HG02588 (cell line): ENCODE results near the gene DUSP10.

Experiments
- ATAC-seq: cut with Tn5 transposase; IDR thresholded peaks from one replicate; pipeline ENCODE4 v1.9.1; 2021; ENCODE audit warnings: mild to moderate bottlenecking, moderate library complexity; ENCODE audit not compliant: unreplicated experiment

Gene DUSP10

DNA sequence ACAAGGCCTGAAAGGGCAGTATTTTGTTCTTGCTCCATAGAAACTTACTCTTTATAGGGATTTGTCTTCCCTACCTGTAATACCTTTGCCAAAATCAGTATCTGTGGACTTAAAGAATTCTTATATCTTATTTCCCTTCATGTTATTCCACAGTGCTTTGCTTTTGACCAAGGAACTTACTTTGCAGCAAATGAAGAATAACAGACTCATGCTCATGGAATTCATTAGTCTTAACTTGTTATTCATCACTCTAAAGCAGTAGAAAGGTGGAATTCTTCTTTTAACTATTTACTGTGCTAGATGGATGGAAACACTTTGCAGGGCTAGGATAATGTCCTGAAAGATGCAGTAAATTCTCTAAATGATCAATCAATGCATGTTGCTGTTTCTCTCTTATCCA, 45.9 kb downstream of the DUSP10 start:
- no peak for ATAC-seq

GRCh38 chr1:221695301-221695700, 46.6 kb downstream of the DUSP10 start:
- no peak for ATAC-seq

GRCh38 chr1:221694109-221694508, 47.8 kb downstream of the DUSP10 start:
- no peak for ATAC-seq

GRCh38 chr1:221693087-221693486, 48.8 kb downstream of the DUSP10 start:
- no peak for ATAC-seq

DNA sequence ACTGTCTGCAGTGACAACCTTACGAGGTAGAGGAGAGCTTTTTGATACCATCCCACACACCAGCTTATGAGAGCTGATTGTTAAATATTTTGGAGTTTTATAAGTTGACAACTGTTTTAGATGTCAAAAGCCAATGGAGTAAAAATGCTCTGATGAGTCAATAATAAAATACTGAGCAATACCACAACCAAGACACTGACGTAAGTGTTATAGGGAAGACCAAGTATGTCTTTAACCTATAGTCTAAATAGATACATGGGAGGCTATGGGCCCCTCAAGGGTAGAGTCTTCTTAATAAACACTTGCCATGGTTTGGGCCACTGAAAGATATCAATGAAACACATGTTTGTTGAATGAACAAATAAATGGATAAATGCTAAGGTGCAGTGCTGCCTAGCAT, 49.2 kb downstream of the DUSP10 start:
- ATAC-seq = peak; percentile 45

GRCh38 chr1:221691261-221691660, 50.6 kb downstream of the DUSP10 start:
- no peak for ATAC-seq

GRCh38 chr1:221690858-221691257, 51.0 kb downstream of the DUSP10 start:
- ATAC-seq = no peak

DNA sequence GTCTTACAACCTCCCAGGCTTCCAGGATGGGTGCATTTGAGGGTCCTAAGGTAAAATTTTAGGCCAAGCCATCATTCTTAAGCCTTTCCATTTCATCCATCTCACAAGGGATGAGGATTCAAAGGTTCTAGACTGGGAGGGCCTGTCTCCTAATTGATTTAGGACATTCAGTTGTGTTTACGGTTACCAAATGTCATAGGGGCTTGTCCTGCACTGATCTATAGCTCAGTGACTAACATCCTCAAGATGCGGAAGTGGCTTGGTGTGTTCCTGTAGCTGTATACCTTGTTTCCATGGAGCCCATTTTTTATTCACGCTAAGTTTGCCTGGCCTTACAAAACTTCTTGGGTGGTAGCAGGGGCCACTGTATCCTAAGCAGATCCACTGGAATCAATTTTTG, 52.8 kb downstream of the DUSP10 start:
- ATAC-seq = no peak

DNA sequence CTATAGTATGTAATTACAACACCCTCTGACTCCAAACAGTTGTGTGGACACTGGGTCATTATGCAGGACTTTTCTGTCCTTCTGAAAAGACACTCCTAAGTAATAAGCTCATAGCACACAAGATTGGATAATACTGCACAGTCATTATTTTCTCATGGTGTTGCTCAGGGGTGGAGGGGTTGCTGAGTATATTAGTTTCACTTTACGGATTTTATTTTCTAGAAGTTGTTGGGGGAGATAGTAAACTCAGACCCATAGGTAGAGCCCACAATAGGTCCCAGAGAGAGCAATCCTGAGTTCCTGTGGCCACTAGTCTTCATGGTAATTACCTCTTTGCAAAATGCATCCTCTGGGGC, 53.4 kb downstream of the DUSP10 start:
- no peak for ATAC-seq

DNA sequence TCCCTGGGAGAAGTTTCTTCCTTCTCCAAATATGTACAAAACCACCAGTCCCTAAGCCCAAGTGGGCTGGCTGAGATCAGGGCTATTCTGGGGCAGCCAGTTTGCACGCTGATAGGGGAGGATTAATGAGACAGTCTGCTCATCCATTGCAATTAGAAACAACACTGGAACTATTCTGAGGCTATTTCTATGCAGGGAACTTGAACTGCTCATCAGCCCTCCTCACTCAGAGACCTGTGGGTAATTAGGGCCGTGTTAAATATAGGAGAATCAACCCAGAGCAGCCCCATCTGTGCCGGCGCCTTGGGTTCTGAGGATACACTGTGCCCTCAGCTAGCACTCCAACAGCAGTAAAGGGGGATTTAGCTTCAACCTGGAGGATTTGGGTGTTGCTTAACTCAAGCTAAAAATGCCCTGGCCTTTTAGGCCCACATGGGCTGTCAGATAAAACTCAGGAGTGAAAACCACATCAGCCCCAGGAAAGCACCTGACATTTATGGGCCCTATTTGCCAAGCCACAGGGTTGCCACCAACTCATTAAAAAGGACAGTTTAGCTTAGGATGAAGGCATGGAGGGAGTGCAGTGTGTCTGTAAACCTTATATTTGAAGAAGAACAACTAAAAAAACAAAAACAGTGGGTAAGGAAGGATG, 53.9 kb downstream of the DUSP10 start:
- no peak for ATAC-seq

DNA sequence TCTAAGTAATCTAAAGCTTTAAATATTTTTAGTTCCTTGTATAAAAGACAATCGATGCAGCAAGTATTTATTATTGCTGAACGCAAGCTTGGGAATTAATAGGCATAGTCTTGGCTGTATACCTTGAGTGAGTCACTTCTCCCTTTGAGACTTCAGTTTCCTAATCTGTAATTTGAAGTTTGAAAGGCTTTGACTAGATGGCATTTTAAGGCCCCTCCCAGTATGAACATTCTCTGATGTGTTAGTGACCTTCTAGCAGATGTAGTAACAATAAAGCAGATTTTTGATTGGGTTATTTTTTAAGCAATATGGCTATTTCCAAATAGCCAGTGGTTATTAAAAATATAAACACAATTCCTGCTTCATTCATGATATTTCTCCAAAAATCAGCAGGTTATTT, 58.2 kb downstream of the DUSP10 start:
- no peak for ATAC-seq

DNA sequence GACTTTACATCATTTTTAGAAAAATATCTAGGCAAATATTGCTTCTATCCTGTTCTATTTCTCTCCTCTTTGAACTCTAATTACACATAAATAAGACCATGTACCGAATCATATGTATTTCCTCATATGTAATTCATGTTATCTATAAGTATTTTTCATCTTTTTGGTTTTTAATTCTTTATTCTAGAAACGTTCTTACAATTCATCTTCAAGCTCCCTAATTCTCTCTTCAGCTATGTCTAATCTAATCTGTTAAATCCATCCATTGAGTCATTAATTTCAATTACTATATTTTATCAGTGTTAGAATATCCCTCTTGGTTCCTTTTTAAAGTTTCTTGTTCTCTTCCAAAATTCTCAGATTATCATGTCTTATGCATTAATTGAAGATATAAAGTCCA, 61.8 kb downstream of the DUSP10 start:
- ATAC-seq = no peak

- no peak for ATAC-seq
These were observed 63.9 kb downstream of the DUSP10 start for GRCh38 chr1:221678014-221678413.

DNA sequence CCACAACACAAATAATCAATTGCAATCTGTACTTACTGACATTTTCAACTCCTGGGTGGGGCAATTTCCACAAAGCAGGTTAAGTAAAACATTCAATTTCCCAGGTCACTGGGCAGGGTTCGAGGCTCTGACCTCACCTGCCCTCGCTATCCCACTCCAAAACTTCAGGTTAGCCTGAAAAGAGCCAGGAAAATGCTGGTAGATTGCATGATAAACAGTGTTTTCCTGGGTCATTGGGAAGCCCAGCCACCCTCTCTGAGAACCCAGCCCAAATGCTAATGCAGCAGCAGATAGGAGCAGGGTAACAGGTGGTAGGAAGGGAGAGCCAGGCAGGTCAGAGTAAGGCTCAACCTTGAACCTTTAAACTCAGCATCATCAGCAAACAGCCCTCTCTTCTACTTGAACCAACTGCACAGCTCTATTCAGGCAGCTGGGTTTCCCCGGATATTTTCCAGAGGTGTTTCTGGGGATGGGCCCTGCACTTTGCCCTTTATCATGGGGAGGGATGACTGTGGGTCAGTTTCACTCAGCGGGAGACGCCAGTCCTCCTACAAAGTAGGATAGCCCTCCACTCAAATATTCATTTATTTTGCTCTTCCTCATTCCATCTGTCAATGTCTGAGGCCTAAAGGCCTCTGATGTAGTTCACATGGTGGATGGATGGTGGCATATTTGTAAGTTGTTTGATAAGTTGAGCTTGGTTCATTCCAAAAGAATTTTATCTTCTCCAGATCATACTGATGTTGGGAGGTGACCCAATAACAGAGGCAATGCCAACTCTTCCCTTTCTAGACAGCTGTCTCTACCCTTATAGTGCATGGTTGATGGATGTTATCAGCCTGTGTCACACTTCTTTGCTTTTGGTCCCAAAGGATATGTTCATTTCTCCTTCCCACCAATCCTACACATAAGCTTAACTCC, 65.7 kb downstream of the DUSP10 start:
- no peak for ATAC-seq

- ATAC-seq = no peak
These were observed 68.9 kb downstream of the DUSP10 start for GRCh38 chr1:221672965-221673364.

DNA sequence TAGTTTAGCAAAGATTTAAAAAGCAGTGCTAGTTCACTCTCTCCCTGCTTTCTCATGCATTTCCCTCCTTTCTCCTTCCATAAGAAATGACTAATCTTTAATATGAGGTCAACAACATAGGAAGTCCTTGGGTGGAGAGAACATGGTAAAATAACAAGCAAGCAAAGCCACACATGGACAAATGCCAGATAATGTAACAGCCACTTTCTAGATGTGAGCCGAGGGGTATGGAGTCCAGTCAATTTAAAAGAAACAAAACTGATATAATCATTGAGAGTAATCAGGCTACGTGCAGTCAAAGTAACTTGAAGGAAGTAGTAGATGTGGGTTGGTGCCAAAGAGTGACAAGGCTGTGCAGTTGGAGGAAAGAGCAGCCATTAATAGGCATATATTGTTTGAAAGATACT, 69.6 kb downstream of the DUSP10 start:
- no peak for ATAC-seq

GRCh38 chr1:221670081-221670480, 71.8 kb downstream of the DUSP10 start:
- no peak for ATAC-seq

DNA sequence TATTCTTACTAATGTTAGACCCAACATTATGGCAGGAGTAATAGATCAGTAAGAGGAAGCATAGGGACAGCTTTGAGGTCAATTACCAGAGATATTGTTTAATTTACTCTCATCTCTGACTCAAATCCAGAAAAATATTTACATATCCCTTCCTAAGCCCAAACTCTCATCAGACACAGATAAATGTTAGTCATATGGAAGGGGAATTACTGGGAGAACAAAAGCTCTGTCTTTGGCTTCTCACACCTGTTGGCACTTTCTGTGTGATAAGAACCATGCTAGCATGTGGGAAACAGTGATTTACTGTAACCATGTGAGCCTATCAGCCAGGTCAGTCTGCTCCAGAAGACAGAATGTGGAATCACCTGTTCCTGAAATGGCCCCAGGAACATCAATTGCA, 72.4 kb downstream of the DUSP10 start:
- ATAC-seq = no peak

DNA sequence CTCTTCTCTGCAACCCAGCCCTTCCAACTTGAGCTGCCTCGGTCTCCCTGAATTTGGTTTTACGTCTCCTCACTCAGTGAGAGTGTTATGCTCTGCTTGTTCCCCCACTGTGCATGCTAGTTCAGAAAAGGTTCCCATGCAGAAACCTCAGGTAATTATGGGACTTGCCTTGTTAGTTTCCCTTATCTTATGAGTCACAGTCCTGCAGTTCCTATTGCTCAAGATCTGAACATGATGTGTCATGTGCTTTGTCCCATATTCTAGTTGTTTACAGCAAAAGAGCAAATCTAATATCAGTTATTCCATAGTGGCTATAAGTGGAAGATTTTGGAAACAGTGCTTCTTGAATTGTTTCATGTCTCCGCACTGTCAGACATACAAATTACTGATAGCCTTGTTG, 74.4 kb downstream of the DUSP10 start:
- peak; percentile 89 for ATAC-seq

DNA sequence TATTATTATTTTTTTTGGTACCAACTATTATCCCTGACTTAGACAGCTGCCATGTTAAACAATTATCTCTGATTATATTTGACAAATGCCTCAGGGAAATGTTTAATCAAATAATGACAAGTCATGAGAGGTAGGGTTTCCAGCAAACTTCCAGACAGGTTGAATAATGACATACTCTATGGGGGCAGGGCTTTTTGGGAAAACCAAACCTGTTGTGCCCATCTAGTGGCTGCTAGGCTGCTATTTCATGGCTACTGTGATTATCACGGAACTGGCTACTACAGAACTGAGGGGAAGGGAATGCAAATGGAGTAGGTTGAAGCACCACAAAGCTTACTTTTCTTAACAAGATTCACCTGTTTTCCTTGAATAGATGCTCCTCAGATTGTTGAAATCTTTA, 77.6 kb downstream of the DUSP10 start:
- no peak for ATAC-seq

DNA sequence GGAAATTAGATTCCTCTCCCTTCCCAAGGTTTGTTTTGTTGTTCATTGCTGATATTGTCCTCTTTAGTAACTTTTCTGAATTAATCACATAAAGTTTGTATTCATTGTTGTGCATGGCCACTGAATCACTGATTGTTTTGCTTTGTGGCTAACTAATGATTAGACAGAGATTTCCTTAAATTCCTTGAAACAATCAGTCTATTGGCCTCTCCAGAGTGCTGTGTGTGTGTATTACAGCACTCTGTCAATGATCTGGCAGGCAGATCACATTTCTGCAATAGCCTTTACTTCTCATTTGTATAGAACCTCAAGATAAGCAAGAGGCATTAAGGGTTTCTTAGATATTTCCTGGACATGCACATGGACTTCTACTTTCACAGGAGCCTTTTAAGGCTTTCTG, 78.6 kb downstream of the DUSP10 start:
- no peak for ATAC-seq

DNA sequence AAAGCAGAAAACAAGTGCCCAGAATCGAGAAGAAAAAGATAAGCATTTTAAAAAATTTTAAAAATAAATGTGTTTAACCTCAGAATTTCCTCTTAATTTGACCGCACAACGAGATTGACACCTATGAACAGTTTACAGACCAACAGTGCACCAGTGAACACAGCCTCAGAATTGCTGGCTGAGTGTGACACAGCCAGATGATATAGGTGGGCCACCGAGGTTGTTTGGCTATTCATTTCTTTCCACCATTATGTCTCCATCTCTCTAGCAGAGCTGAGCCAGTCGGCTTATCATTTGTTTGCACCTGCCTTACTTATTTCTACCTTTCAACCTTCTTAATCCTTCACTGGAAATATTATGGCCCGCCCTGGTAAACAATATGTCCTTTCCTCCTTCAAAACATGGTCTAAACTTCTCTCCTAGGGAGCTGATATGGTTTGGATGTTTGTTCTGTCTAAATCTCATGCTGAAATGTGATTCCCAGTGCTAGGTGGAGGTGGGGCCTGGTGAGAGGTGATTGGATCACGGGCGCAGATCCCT, 86.1 kb downstream of the DUSP10 start:
- ATAC-seq = no peak
